ENCODE measurements around the gene ACCS.

The ACCS gene

DNA sequence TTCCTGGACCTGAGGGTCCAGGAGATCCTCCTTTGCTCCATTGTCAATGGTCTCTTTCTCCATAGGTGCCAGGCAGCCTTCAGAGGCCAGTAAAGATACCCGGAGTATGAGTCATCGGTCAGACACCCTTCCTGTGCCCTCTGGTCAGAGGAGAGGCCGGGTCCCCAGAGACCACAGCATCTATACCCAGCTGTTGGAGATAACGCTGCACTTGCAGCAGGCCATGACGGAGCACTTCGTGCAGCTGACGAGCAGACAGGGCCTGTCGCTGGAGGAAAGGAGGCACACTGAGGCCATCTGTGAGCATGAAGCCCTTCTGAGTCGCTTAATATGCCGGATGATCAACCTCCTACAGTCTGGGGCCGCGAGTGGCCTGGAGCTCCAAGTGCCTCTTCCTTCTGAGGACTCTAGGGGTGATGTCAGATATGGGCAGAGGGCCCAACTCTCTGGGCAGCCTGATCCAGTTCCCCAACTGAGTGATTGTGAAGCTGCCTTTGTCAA is 18.1 kb upstream of the ACCS start, which contains the start of gene ACCSL:
Gene ACCSL, plus strand, starts transcription at position 51 of the 501 bp plus-strand sequence. Its CDS starts 56 bp downstream, at position 107.
- no peak within 1 kb of the TSS for H2AFZ ChIP-seq
- H3K9ac ChIP-seq: no peak within 1 kb of the TSS
- H3K4me1 ChIP-seq: no peaks in the 10 kb centered on the region
- H3K79me2 ChIP-seq: no peaks in the 10 kb centered on the region
- H3K27me3 ChIP-seq (ENCODE audit: control insufficient read depth, insufficient read depth, low read length): no peaks in the 10 kb centered on the region
- H3K36me3 ChIP-seq (ENCODE audit: control insufficient read depth, insufficient read depth, low read length): no peaks in the 10 kb centered on the region
- H3K4me2 ChIP-seq (ENCODE audit: low read length): no peak within 1 kb of the TSS
- H3K9me3 ChIP-seq (ENCODE audit: control insufficient read depth, low read length): no peaks in the 10 kb centered on the region
- no peak within 1 kb of the TSS for H3K27ac ChIP-seq
- TF ChIP-seq, protein P1, sequence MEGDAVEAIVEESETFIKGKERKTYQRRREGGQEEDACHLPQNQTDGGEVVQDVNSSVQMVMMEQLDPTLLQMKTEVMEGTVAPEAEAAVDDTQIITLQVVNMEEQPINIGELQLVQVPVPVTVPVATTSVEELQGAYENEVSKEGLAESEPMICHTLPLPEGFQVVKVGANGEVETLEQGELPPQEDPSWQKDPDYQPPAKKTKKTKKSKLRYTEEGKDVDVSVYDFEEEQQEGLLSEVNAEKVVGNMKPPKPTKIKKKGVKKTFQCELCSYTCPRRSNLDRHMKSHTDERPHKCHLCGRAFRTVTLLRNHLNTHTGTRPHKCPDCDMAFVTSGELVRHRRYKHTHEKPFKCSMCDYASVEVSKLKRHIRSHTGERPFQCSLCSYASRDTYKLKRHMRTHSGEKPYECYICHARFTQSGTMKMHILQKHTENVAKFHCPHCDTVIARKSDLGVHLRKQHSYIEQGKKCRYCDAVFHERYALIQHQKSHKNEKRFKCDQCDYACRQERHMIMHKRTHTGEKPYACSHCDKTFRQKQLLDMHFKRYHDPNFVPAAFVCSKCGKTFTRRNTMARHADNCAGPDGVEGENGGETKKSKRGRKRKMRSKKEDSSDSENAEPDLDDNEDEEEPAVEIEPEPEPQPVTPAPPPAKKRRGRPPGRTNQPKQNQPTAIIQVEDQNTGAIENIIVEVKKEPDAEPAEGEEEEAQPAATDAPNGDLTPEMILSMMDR (IDR thresholded peaks at IDR 0.05): no peak
- no peak within 1 kb of the TSS for H3K4me3 ChIP-seq (ENCODE audit: low read depth, low read length)

DNA sequence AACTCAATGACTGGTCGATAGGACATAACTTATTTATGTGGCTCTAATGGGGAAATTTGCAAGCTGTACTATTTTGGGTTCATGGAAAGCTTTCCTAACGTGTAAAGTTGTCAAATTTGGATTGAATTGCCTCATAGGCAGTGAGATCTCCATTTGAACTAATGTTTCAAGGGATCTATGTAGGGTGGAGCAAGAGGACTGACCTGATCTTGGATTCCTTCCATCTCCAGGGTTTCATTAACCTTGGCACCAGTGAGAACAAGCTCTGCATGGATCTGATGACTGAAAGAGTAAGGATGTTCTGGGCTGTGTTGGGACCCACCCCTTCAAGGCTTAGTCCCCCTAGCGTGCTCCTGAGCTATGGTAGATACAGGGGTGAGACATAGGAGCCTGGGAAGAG is 16.2 kb upstream of the ACCS start:
- Histone ChIP-seq H3K4me2 (ENCODE audit: low read length) (no peak overlapping the region), H3K36me3 (ENCODE audit: control insufficient read depth, insufficient read depth, low read length) (no peaks in the 10 kb centered on the region), H3K4me1 (no peaks in the 10 kb centered on the region), H3K9ac (no peak overlapping the region), H3K27ac (no peak overlapping the region), H3K79me2 (no peaks in the 10 kb centered on the region), H3K4me3 (ENCODE audit: low read depth, low read length) (no peak overlapping the region), H3K27me3 (ENCODE audit: control insufficient read depth, insufficient read depth, low read length) (no peaks in the 10 kb centered on the region), H2AFZ (no peak overlapping the region), H3K9me3 (ENCODE audit: control insufficient read depth, low read length) (no peaks in the 10 kb centered on the region)
- TF ChIP-seq, protein P1 (IDR thresholded peaks at IDR 0.05): no peak

DNA sequence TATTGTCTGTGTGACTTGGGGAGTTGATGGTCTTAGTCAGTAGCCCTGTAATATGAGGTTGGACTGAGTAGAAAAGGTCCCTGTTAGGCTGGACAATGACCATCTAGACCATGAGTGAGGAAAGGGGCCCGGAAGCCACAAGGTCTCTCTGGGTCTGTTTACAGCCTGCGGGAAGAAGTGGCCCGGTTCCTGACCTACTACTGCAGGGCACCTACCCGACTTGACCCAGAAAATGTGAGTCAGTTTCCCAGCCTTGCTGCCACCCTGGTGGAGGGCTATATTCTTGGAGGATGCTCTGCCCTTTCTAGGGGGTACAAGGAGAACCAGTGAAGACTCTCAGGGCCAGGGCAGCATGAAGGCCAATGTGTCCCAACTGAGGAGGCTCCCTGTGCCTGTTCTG is 14.9 kb upstream of the ACCS start:
- no peak overlapping the region for H3K4me3 ChIP-seq (ENCODE audit: low read depth, low read length)
- H3K27ac ChIP-seq: no peak overlapping the region
- no peaks in the 10 kb centered on the region for H3K4me1 ChIP-seq
- H3K27me3 ChIP-seq (ENCODE audit: control insufficient read depth, insufficient read depth, low read length): no peaks in the 10 kb centered on the region
- no peaks in the 10 kb centered on the region for H3K79me2 ChIP-seq
- no peaks in the 10 kb centered on the region for H3K9me3 ChIP-seq (ENCODE audit: control insufficient read depth, low read length)
- H3K36me3 ChIP-seq (ENCODE audit: control insufficient read depth, insufficient read depth, low read length): no peaks in the 10 kb centered on the region
- H3K4me2 ChIP-seq (ENCODE audit: low read length): no peak overlapping the region
- H2AFZ ChIP-seq: no peak overlapping the region
- no peak overlapping the region for H3K9ac ChIP-seq
- TF ChIP-seq, protein P1 (IDR thresholded peaks at IDR 0.05): no peak

DNA sequence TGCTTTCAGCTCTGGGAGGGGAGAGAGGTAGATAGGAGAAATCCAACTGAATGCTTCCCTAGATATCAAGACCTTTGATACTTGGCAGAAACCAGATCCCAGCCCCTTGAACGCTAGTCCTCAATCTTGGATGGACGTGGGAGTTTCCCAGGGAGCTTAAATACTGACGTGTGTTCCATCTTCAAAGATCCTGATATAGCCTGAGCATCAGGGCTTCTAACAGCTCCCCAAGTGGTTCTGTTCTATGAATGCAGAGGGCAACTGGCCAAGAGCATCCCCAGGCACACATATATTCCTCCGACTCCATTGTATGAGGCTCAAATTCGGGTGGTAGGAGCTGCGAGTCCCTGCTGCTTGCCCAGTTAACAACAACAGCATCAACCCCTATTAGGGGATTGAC is 8.7 kb upstream of the ACCS start:
- H3K27me3 ChIP-seq (ENCODE audit: control insufficient read depth, insufficient read depth, low read length): no peaks in the 10 kb centered on the region
- TF ChIP-seq, protein P1 (IDR thresholded peaks at IDR 0.05): no peak

DNA sequence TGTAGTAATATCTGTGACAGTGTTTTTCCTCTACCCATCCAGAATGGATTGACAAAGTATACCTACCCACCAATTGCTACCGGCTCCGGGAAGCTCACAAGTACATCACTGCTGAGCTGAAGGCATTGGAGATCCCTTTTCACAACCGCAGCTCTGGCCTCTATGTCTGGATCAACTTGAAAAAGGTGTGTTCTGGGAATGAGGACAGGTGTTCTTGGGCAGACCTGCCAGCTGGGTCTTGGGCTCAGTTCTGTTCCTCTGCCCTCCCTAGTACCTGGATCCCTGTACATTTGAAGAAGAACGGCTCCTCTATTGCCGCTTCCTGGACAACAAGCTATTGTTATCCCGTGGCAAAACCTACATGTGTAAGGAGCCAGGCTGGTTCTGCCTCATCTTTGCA is 7.8 kb upstream of the ACCS start:
- Histone ChIP-seq H3K9me3 (ENCODE audit: control insufficient read depth, low read length) (no peaks in the 10 kb centered on the region), H3K27me3 (ENCODE audit: control insufficient read depth, insufficient read depth, low read length) (no peaks in the 10 kb centered on the region), H2AFZ (no peak overlapping the region), H3K27ac (no peak overlapping the region), H3K36me3 (ENCODE audit: control insufficient read depth, insufficient read depth, low read length) (no peaks in the 10 kb centered on the region), H3K4me1 (no peaks in the 10 kb centered on the region), H3K4me3 (ENCODE audit: low read depth, low read length) (no peak overlapping the region), H3K4me2 (ENCODE audit: low read length) (no peak overlapping the region), H3K79me2 (no peaks in the 10 kb centered on the region), H3K9ac (no peak overlapping the region)
- TF ChIP-seq, protein P1 (IDR thresholded peaks at IDR 0.05): no peak

More for the DNA sequence above, 8.7 kb upstream of the ACCS start:
- no peak overlapping the region for H3K4me2 ChIP-seq (ENCODE audit: low read length)
- H3K27ac ChIP-seq: no peak overlapping the region
- no peaks in the 10 kb centered on the region for H3K79me2 ChIP-seq
- H3K36me3 ChIP-seq (ENCODE audit: control insufficient read depth, insufficient read depth, low read length): no peaks in the 10 kb centered on the region
- no peak overlapping the region for H3K9ac ChIP-seq
- H2AFZ ChIP-seq: no peak overlapping the region
- no peaks in the 10 kb centered on the region for H3K4me1 ChIP-seq
- no peaks in the 10 kb centered on the region for H3K9me3 ChIP-seq (ENCODE audit: control insufficient read depth, low read length)
- H3K4me3 ChIP-seq (ENCODE audit: low read depth, low read length): no peak overlapping the region
